Fibroblast of skin of scalp (primary cell): ENCODE measurements around the gene POLR1D.
A peak's percentile ranks its signal among the peaks of the same experiment; 100 is the strongest.

Experiments used
- DNase-seq: peaks from one replicate; pipeline ENCODE4 v3.0.0-alpha.2; 2013

Gene POLR1D

DNA sequence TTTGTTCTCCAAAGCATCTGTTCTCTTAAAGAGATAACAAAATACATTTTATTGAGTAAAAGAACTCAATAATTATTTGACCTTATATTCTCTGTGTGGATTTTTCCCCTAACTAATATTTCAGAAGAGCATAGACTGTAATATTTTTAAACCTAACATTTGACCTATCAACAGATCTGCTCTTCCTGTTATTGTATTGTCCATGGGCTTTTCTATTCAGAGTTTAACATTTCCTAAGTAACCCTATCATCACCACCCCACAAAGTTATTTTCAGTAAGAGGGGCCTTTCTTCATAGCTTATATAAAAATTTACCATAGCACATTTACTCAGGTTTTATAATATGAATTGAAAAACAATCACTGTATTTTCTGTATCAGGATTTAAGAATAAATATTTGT lies 17.5 kb downstream of the POLR1D start:
- no peak for DNase-seq

- no peak for DNase-seq
Observed at GRCh38 chr13:27641711-27642502, 20.2 kb downstream of the POLR1D start.

- DNase-seq = no peak
Observed at GRCh38 chr13:27643334-27644132, 21.8 kb downstream of the POLR1D start.

DNA sequence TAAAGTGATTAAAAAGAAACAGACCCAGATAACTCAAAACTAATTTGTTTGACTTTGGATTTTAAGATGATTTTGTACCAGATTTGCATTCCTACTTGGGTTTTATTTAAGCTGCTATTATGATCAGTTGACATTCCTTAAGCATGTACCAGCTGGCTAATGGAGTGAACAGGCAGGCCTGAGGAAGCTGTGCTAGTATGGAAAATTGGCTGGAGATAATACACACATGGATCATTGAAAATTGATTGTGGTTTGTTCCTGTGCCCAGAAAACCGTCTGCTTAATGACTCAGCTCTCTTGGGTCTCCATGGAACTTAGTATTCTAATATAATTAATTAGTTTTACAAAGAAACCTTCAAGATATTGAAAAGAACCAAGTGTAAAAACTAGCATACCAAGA lies 22.6 kb downstream of the POLR1D start:
- DNase-seq = peak; percentile 71

DNA sequence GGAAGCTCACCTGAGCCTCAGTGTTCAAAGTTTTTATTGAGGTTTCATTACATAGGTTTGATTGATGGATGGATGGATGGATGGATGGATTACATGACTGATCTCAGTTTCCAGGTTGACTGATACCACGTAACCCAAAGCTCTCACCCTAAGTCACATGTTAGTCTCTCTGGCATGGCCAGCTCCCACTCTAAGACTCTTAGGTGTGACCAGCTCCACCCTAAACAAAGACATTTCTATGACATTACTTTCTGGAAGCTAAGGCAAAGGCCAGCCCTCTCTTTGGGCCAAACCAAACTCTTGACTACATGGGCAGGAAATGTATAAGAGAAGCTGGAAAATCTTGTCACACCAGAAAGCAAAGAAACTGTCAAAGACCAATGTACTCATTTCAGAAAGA lies 28.6 kb downstream of the POLR1D start:
- no peak for DNase-seq

GRCh38 chr13:27654059-27654458 lies 32.4 kb downstream of the POLR1D start:
- DNase-seq = no peak

GRCh38 chr13:27654816-27655215 lies 33.1 kb downstream of the POLR1D start:
- DNase-seq = no peak

DNA sequence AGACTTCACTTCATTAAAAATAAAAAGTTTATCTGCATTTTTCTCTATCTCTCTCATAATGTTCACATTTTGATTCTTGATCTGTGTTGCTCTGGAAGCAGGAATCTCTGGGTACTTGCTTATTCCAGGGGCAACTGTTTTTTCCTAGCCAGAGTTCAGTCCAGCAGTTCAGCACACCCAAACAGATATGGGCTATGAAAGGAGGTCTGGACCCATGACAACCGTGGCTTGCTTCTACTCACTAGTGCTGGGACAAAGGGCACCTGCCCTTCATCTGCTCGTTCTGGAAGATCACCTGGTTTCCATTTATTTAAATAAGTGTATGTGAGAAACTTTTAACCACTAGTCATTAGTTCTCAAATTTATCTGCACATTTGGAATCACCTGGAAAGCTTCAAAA lies 36.0 kb downstream of the POLR1D start:
- DNase-seq = no peak

GRCh38 chr13:27658546-27658945 lies 36.9 kb downstream of the POLR1D start:
- DNase-seq = peak; percentile 68

DNA sequence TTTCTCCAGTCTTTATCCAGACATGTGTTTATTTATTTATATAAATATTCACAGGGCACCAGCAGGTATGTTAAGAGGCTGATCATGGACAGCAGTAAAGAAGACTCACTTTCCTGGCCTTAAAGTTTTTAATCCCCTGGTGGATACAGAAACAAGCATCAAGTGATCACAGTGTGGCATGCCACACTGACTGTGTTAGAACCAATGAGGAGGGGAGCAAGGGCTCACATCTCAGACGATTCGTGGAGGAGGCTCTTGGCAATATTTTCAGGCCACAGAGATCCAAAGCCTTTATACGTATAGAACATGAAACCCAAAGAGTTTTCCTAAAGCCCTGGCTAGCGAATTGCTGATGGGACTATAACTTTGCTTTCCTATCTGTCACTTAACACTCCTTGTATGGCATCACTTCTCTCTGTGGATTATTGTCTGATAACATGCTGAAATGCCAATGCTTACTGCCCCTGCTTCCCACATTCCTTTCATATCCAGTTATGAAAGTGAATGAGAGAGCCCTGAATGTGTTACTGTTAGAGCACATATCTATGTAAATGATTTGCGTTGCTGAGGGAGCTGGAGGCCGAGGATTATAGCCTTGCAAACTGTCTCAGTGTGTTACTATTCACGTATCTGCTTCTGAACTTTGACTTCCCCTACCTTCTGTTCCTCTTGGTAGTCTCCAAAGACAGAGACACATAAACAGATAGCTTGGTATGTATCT lies 37.6 kb downstream of the POLR1D start:
- DNase-seq = peak; percentile 34

DNA sequence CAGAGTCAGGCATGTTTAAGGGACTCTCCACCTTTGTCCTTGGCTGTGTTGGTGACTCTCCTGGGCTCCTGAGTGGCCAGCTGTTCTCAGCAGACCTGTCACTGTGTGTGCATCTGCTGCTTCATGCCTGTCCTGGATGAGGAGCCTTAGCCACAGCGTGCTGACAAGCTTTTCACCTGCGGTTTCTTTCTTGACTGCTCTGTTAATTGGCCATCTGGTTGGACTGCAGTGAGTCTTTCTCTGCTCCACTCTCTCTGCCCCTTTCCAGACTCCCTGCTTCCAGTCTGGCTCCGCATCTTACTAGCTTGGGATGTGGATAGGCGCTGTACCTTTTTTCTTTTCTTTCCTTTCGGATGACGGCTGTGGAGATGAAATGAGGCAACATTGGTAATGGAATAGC lies 38.8 kb downstream of the POLR1D start:
- DNase-seq = no peak

- no peak for DNase-seq
Observed at GRCh38 chr13:27661017-27661416, 39.3 kb downstream of the POLR1D start.

DNA sequence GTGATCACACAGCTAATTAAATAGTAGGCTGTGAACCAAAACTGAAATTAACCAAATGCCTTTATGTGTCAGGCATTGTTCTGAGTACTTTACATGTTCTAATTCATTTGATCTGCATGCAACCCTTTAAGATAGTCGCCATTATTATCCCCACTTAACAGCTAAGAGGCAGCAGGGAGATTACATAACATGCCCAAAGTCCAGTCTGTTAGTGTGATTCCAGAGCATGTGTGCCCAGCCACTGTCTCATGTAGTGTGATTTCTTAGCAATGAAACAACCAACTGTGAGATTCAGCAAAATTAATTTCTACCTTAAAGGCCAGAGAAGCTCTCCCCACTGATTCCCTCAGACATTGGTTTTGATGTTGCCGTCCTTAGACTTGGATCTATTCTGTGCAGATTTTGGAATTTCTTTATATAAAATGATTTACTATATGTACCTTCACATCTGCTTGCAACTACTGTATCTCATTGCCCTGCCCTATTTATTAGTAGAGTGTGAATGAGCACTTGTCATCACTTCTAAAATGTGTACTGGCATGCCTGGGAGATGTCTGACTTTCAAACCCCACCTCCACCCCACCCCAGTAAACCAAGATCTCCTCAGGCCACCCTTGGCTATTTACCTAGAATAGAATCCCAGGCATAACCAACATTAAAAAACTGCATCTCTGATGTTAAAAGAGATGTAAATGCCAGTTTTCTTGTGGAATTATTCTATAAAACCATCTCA lies 41.2 kb downstream of the POLR1D start:
- no peak for DNase-seq

- no peak for DNase-seq
Observed at GRCh38 chr13:27663947-27664346, 42.3 kb downstream of the POLR1D start.

DNA sequence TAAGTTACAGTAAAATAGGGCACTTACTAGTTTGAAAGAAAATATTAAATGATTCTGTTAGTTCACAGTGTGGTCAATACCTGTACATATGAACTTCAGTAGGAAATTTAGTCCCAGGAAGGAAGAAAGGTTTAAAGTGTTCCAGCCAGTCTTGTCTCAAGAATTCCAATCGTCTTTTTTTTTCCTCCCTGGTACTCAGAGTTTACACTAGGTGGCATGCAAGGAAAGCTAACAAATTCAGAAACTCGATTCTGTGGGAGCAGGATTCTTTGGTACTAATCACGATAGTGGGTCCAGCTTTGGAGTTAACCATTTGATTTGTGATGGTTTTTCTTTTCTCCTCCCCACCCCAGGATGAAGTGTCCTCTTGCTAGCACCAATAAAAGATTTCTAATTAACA lies 43.6 kb downstream of the POLR1D start:
- no peak for DNase-seq

DNA sequence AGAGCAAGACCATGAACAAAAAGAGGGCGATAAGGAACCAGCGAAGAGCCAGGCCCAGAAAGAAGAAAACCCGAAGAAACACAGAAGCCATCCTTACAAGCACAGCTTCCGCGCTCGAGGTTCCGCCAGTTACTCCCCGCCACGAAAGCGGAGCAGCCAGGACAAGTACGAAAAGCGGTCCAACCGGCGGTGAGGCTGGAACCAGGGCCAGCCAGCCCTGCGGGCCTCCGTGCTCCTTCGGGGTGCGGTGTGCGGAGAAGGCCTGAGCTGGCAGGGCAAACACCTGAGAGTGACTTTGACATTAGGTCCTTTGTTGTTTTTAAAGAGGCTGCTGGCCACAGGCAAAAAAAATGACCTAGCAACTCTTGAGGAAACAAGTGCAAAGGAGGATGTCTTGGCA lies 44.1 kb downstream of the POLR1D start:
- DNase-seq = no peak

GRCh38 chr13:27666951-27667350 lies 45.3 kb downstream of the POLR1D start:
- no peak for DNase-seq

DNA sequence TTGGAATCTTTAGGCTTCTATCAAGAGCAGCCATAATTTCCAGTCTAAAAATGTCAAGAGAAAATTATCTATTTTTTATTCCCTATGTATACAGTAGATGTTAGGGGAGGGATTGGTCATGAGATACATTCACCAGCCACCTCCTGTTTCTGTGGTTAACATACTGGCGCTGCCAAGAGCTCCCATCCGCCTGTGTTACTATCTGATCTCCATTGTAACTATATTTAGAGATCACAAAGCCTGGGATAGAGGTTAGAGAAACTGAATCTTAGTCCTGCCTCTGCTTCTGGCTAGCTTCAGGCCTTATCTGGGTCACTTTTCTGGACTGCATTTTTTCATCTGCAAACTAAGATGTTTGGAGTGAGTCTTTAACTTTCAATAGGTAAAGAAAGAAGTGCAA lies 46.3 kb downstream of the POLR1D start:
- DNase-seq = no peak

DNA sequence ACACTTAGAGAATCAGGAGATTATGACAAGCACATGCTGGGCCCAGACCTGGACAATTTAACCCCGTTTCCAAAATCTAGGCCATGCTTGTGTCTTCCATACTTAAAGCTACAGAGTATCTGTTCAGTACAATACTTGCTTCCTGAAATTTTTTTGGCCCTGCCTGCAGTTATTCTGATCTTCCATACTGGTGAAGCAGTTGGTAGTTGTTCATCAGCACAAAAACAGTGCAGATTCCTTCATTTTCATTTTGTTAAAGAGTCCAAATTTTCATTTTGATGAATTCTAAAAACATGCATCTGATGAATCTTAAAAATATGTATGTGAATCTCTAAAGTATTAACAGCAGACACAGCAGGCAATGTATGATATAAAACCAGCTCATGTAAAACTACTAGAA lies 49.2 kb downstream of the POLR1D start:
- DNase-seq = no peak

GRCh38 chr13:27672025-27672424 lies 50.3 kb downstream of the POLR1D start:
- no peak for DNase-seq
